ENCODE results near the gene PPP4R2.

Gene PPP4R2

DNA sequence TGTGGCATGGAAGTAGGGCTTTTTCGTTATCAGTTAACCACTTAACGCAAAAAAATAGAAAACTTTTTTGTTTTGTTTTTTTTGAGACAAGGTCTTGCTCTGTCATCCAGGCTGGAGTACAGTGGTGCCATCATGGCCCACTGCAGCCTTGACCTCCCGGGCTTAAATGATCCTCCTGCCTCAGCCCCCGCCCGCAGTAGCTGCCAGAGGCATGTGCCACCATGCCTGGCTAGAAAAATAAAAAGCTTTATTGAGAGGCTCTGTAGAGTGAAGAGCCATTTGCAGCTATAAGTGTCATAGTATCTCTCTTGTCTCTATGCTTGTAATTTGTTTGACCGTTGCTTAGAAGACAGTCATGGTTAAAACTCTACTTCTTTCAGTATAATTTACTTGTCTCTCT, 13.5 kb downstream of the PPP4R2 start:
- in situ Hi-C loops (cut with MboI; ENCODE audit: low pct_unique_long_range_greater_than_20kb, low sequenced_read_pairs): no loop called here

DNA sequence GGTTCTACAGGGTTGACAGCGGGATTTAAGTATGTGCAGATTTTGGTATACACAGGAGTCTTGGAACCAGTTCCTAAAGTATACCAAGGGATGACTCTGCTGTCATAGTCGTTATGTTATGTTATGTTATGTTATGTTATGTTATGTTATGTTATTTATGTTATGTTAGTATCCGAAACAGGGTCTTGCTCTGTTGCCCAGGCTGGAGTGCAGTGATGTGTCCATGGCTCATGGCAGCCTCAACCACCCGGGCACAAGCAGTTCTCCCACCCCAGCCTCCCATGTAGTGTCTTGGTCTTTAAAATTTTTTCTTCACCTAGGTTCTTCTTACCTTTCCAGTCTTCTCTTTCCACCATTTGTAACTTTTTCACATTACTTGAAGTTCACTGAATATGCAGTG, 21.7 kb downstream of the PPP4R2 start:
- in situ Hi-C loops (cut with MboI; ENCODE audit: low pct_unique_long_range_greater_than_20kb, low sequenced_read_pairs): no loop called here
- no peak for DNase-seq

More for the DNA sequence above, 13.5 kb downstream of the PPP4R2 start:
- no peak for DNase-seq

DNA sequence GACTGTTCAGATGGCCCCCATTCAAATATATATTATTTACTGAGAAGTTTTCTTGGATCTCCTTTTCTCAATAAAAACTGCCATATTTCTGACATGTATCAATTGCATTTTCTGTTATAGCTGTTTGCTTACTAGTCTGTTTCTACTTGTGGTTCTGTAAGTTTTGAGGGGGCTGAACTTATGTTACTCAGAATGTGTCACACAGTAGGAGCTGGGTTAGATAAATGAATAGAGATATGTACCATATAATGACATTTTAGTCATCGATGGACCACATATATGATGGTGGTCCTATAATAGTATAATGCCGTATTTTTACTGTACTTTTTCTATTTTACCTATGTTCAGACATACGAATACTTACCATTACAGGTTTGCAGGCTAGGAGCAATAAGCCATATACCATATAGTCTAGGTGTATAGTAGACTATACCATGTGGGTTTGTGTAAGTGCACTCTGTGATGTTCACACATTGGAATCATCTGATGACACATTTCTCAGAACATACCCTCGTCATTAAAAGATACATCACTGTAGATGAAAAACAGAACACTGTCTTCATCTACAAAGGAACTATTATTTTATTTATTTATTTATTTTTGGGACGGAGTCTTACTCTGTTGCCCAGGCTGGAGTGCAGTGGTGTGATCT, 22.3 kb downstream of the PPP4R2 start:
- DNase-seq: no peak
- in situ Hi-C loops (cut with MboI; ENCODE audit: low pct_unique_long_range_greater_than_20kb, low sequenced_read_pairs): no loop called here

DNA sequence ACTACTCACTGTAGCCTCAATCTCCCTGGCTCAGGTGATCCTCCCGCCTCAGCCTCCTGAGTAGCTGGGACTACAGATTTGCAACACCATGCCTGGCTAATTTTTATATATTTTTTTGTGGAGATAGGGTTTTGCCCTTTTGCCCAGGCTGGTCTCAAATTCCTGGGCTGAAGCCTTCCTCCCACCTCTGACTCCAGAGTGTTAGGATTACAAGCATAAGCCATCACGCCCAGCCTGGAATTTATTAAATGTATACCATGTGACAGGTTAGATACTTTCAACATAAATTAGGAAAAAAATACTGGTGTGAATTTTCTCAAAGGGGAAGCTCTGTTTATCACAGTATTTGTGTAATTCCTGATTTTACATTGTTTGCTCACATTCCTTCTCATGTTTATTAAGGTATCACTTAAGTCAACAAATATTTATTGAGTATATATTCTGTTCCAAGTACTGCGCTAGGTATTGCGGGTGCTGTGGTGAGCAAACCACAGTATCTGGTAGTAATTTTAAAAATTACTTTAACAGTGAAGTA, 24.8 kb downstream of the PPP4R2 start:
- in situ Hi-C loops (cut with MboI; ENCODE audit: low pct_unique_long_range_greater_than_20kb, low sequenced_read_pairs): no loop called here

DNA sequence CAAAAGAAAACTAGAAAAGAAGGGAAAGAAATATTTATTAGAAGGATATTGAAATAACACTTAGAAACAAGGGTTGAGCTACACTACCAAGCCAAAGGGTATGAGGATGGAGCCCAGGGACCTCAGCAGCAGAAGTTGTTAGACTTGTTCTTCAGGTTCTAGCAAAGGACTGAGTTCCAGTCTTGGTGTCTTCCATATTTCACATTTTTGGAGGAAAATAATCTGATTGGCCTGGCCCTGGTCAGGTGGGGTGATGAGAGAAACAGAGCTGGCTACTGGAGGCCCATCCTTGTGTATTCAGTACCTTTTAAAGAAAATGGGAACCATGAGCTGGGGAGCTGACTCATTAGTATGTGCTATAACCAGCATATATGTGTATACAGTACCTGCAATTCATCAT, 28.2 kb downstream of the PPP4R2 start:
- in situ Hi-C loops (cut with MboI; ENCODE audit: low pct_unique_long_range_greater_than_20kb, low sequenced_read_pairs): no loop called here
- DNase-seq: no peak

More for the DNA sequence above, 24.8 kb downstream of the PPP4R2 start:
- DNase-seq: no peak

DNA sequence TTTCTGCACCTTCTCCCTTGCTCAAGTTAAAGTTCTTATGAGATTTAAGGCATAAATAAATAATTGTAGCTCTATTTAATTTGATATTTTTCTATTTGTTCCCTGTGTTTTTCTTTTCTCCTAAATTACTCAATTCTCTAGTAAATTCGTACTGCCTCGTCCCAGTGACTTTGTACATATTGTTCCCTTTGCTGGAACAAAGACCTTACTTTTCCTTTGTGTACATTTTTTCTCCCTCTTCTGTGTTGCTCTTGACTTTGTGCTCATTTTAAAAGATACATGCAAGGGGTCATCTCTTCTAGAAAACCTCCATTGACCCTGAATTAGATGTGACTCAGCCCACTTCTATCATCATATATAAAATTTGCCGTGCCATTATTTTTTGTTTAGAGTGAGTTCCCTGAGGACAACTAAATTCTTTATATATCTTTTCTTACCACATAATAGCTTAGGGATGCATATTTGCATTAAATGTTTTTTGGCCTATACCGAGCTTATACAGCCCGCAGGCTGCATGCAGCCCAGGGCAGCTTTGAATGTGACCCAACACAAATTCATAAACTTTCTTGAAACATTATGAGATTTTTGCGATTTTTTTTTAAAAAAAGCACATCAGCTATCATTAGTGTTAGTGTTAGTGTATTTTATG, 29.6 kb downstream of the PPP4R2 start:
- in situ Hi-C loops (cut with MboI; ENCODE audit: low pct_unique_long_range_greater_than_20kb, low sequenced_read_pairs): no loop called here
- no peak for DNase-seq

DNA sequence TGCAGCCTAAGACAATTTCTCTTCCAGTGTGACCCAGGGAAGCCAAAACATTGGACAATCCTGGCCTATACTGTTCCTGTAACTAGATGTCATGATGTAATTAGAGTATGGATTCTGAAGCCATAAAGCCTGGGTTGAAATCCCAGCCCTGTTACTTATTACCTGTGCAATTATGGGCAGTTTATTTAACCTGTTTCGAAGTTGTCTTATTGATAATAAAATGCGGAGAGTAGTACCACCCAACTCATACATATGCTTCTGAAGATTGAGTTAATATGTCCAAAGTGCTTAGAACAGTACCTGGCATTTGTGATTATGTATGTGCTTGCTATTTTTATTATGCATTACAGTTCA, 30.1 kb downstream of the PPP4R2 start:
- no peak for DNase-seq
- in situ Hi-C loops (cut with MboI; ENCODE audit: low pct_unique_long_range_greater_than_20kb, low sequenced_read_pairs): no loop called here

DNA sequence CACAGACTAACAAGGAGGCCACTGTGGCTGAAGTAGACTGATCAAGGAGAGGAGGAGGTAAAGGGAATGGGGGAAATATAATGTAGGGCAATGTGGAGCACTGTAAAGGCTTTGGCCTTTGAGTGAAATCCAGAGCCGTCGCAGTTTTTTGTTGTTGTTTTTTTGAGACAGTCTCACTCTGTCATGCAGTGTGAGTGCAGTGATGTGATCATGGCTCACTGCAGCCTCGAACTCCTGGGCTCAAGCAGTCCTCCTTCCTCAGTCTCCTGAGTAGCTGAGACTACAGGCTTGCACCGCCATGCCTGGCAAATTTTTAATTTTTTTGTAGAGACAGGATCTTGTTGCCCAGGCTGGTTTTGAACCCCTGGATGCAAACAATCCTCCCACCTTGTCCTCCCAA, 32.2 kb downstream of the PPP4R2 start:
- in situ Hi-C loops (cut with MboI; ENCODE audit: low pct_unique_long_range_greater_than_20kb, low sequenced_read_pairs): no loop called here
- no peak for DNase-seq

DNA sequence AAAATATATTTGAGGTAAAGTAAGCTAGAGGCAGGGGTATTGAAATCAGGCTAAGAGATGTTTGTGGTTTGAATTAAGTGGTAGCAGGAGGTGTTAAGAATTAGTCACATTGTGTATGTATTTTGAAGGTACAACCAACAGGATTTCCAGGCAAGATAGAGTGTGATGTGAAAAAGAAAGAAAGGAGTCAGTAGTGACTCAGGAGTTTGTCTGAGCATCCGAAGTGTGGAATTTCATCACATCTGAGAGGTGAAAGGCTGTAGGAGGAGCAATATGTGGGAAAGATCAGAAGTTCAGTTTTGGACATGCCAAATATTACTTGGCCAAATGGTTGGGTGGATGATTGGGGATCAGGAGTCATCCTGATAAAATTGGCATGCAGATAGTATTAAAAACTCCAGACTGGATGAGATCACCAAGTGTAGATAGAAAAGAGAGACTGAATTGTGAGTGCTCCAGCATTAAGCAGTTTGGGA, 32.7 kb downstream of the PPP4R2 start:
- DNase-seq: no peak
- in situ Hi-C loops (cut with MboI; ENCODE audit: low pct_unique_long_range_greater_than_20kb, low sequenced_read_pairs): no loop called here

DNA sequence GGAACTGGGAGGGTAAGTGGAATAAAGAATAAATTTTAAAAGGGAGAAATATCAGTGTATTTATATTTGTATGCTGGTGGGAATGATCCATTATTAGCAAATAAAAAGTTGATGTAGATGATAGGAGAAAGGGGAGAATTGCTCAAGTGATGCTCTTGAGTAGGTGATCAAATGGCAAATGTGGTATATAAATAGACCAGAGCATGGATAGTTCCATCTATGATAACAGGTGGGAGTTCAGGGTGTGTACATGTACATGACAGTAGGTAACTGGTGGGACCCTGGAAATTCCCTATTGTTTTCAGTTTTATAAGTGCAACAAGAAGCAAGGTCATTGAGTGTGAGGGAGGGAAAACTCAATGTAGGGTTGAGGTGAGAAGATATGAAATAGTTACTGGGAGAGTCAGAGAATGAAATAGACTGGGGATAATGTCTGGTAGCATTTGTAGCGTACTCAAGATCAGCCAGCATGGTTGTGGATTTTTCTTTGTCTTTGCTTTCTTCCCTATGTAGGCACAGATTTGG, 33.5 kb downstream of the PPP4R2 start:
- in situ Hi-C loops (cut with MboI; ENCODE audit: low pct_unique_long_range_greater_than_20kb, low sequenced_read_pairs): no loop called here
- DNase-seq: no peak

DNA sequence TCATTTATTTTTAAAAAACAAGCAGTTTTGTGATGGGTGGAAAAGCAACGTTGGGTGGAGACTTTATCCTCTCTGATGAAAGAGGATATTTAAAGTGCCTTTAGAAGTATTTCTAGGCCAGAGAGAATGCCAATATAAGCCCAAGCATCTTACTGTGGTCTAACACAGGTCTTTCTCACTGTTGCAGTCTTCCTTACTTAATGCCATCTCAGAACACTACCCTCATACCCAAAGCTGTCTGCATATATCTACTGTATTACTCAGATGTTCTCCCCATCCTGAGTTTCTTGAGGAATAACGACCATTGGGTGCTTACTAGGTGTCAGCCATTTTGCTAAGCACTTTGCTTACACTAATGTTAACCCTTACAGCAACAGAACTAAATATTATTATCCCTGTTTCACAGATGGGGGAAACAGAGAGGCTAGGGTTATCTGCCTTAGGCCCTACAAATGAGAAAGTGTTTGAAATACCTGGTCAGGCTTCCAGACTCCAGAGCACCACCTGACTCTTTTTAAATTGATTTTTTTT, 35.0 kb downstream of the PPP4R2 start:
- no peak for DNase-seq
- in situ Hi-C loops (cut with MboI; ENCODE audit: low pct_unique_long_range_greater_than_20kb, low sequenced_read_pairs): no loop called here

DNA sequence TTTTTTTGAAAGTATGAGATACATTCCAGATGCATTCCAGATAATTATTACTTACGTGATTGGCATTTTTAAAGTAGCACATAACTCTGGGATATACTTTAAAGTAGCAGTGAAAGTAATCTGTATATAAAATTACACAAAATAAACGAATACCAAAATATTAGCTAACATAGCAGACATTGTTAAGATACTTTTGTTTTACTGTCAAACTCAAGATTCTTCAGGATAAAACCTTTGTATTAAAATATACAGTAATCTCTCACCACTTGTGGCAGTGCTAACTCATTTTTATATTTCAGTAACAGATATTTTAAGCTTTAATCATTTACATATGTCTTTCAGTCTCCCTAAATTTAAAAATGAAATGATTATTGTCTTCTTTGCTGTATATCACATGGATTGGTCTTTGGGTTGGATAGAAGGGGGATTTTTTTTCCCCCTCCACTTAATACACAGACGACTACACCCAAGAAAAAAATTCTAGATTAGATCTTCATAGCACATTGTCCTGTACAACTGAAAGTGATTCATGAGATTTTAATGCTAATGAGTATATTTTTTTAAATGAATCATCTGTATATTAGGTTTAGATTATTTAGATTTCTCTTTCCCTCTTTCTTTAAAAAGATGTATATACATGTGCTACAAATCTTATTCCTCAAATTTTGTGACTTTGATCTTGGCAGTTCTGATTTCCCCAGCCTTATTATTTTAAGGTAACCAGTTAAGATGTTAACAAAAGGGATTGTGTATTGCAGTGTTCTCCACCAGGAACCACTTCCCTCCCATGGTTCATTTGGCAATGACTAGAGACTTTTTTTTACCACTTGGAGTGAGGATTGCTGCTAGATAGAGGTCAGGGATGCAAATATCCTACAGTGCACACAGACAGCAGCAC, 40.3 kb downstream of the PPP4R2 start:
- DNase-seq: no peak
- in situ Hi-C loops (cut with MboI; ENCODE audit: low pct_unique_long_range_greater_than_20kb, low sequenced_read_pairs): no loop called here

DNA sequence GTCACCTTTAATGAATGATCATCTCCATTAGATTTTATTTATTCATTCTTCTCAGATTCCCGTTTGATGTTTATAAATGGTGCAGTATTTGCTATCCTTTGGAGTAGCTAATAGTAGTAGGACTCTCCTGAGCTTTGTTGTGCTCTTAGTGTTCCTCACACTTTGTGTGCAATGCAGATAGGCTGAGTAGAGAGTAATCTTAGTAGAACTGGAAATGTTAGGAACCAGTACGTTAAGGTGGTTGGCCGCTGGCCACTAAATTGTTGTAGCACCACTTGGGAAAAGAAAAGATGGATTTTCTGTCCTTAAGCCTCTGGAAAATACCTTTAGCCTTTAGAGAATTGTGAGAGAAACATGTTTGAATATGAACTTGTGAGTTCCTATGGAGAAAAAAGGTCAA, 44.9 kb downstream of the PPP4R2 start:
- no peak for DNase-seq
- in situ Hi-C loops (cut with MboI; ENCODE audit: low pct_unique_long_range_greater_than_20kb, low sequenced_read_pairs): no loop called here

DNA sequence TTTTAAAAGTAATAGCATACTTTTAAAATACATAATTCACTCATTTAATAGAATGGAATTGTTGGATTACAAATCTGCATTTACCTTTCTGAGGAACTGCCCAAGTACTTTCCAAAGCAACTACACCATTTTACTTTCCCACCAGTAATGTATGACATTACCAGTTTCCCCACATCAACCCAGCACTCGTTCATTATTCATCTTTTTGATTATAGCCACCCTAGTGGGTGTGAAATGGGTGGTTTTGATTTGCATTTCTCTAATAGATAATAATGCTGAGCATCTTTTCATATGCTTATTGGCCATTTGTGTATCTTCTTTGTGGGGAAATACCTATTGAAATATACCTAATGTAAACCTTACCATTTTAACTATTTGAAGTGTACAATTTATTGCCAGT, 46.8 kb downstream of the PPP4R2 start:
- DNase-seq: no peak
- in situ Hi-C loops (cut with MboI; ENCODE audit: low pct_unique_long_range_greater_than_20kb, low sequenced_read_pairs): no loop called here

DNA sequence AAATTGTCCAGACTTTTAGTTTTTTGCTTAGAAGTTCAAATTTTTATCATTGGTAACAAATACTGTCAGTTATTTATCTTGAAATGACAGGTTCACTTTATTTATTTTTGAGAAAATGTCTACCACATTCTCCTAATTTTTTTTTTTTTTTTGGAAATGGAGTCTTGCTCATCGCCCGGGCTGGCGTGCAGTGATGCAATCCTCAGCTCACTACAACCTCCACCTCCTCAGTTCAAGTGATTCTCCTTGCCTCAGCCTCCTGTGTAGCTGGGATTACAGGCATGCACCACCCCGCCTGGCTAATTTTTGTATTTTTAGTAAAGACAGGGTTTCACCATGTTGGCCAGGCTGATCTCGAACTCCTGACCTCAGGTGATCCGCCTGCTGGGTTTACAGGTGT, 48.8 kb downstream of the PPP4R2 start:
- in situ Hi-C loops (cut with MboI; ENCODE audit: low pct_unique_long_range_greater_than_20kb, low sequenced_read_pairs): no loop called here

DNA sequence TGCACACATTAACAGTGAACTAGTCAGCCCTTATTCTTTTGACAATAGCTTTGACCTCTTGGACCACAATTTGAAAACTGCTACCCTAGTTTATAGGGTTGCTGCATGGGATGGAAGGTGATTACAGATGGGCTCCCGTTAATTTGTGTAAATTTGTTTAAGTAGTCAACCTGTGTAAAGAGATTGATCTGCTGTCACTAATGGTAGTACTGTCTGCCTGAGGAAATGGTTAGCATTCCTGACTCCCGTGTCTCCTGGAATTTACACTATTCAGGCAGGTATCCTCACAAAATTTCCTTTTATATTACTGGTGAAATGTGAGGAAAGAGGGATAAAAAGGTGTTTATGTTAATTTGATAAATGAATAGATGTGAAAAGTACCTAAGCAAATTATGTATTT, 49.6 kb downstream of the PPP4R2 start:
- no peak for DNase-seq
- in situ Hi-C loops (cut with MboI; ENCODE audit: low pct_unique_long_range_greater_than_20kb, low sequenced_read_pairs): no loop called here

More for the DNA sequence above, 48.8 kb downstream of the PPP4R2 start:
- no peak for DNase-seq

DNA sequence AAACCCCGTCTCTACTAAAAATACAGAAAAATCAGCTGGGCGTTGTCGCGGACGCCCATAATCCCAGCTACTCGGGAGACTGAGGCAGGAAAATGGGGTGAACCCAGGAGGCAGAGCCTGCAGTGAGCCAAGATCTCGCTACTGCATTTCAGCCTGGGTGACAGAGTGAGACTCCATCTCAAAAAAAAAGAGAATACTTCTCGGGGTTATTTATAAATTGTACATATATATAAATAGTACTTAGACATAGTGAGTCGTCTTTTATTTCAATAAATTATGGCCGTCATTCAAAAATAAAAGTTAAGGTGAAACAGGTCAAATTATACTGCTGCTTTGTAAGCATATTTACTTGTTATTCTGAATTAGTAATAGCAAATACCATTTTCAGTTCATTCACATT, 52.7 kb downstream of the PPP4R2 start:
- no peak for DNase-seq
- in situ Hi-C loops (cut with MboI; ENCODE audit: low pct_unique_long_range_greater_than_20kb, low sequenced_read_pairs): no loop called here

DNA sequence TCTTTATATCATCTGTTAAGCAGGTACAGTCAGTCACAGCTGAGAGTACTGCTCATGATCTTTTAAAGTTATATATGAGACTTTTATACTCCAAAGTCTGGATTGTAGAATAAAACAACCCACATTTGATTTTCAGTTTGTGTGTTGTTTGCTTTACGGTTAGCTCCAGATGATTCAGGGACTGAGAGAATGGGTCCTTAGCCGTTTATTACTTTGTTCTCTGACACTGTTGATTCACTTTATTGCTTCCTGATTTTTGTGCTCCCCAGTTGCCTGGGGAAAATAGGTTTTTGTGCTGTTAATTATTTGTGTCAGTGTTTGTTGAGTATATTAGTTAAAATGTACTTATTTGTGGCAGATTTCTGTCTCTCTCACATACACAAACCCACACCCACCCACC, 56.2 kb downstream of the PPP4R2 start:
- DNase-seq: no peak
- in situ Hi-C loops (cut with MboI; ENCODE audit: low pct_unique_long_range_greater_than_20kb, low sequenced_read_pairs): no loop called here

DNA sequence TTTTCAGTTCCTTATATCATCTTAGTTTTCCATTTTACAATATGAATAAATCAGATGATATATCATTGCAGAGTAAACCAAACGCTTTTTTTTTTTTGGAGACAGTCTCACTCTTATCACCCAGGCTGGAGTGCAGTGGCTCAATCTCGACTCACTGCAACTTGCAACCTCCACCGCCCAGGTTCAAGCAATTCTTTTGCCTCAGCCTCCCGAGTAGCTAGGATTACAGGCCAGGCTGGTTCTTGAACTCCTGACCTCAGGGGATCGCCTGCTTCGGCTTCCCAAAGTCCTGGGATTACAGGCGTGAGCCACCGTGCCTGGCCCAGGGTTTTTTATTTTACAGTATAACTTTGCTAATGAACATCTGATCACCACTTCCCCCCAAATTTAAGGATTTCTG, 59.0 kb downstream of the PPP4R2 start:
- in situ Hi-C loops (cut with MboI; ENCODE audit: low pct_unique_long_range_greater_than_20kb, low sequenced_read_pairs): no loop called here

More for the DNA sequence above, 59.0 kb downstream of the PPP4R2 start:
- DNase-seq: no peak
